Muscle of back (tissue), 11 donors: ENCODE results near the gene MTURN. TPM values are rescaled to one million over a fixed set of nuclear protein-coding genes. Genes with fewer than 3 reads are reported as not detected.
A peak's percentile ranks its signal among the peaks of the same experiment; 100 is the strongest.
"Not testable (repeated sequence)": the region's sequence is repeated elsewhere in the genome, so short reads cannot be mapped to it uniquely, and the experiment has no call there.

ENCODE experiments used
- DNase-seq, 3 donors: peaks; one replicate each; pipeline versions ENCODE4 v3.0.0 to v3.0.0-alpha.2; 2013
- polyA plus RNA-seq, 10 donors: library from polyadenylated mRNA; unstranded; fragments of 120-200 nt; gene quantifications; one replicate each; pipeline ENCODE4 v1.2.1, GENCODE V29; 2013; ENCODE audit not compliant: insufficient read length in 10 of 10

The MTURN gene
- polyA plus RNA-seq, 10 donors, result 62.4 to 120 (median 79.2) TPM

GRCh38 chr7:30176463-30177109 lies 41.8 kb downstream of the MTURN start:
- peak in 1 of 3 donors; percentile 31 for DNase-seq

DNA sequence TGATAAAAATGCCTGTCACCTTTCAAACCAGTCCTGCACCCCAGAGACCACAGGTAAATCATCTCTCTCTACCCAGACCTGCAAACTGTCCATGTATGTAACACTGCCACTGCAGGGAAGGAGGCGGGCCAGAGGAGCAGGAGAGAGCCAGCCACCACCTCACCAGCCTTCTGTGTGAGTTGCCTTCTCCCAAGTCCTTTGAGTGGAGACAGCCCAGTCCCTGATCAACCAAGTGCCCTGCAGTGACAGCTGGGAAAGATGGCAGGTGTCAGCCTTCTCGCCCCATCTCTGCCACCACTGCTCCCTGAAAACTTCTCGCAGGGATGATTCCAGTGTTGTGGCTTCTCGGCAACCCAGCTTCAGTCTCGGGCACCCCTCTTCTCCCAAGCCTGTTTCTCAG lies 42.4 kb downstream of the MTURN start:
- no peak for DNase-seq

GRCh38 chr7:30177965-30178364 lies 43.2 kb downstream of the MTURN start:
- no peak for DNase-seq

DNA sequence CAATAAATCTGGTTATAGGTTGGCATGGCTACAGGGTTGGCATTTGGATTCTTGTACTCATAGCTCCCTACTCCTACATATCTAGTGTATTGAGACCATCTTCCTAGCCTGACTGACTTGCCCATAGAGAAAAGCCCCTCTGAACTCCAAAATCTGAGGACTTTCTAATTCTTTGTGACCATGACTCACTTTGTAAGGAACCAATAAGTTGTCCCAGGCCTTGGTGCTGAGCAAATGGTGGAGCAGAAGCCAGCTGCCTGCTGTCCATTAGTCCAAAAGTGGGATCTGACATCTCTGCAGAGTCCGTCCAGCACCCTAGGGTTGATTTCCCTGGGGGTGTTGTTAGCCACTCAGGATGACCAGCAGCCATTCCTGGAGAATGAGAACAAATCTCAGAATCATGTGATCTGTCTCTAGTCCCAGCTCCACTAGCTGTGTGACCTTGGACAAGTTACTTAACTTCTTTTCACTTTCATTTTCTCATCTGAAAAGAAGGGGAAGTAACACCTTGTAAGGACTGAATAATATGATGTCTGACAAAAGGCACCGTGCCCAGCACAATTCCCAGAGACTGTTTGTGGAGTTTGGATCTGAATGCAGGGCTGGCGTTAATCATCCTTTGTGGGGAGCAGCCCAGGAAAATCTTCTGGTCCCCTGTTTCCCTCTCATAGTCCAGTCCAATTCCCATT lies 44.1 kb downstream of the MTURN start:
- DNase-seq, result no peak

- DNase-seq, result no peak
Measured at GRCh38 chr7:30180718-30181117, 45.9 kb downstream of the MTURN start.

- DNase-seq, result no peak
Measured at GRCh38 chr7:30181211-30181610, 46.4 kb downstream of the MTURN start.

DNA sequence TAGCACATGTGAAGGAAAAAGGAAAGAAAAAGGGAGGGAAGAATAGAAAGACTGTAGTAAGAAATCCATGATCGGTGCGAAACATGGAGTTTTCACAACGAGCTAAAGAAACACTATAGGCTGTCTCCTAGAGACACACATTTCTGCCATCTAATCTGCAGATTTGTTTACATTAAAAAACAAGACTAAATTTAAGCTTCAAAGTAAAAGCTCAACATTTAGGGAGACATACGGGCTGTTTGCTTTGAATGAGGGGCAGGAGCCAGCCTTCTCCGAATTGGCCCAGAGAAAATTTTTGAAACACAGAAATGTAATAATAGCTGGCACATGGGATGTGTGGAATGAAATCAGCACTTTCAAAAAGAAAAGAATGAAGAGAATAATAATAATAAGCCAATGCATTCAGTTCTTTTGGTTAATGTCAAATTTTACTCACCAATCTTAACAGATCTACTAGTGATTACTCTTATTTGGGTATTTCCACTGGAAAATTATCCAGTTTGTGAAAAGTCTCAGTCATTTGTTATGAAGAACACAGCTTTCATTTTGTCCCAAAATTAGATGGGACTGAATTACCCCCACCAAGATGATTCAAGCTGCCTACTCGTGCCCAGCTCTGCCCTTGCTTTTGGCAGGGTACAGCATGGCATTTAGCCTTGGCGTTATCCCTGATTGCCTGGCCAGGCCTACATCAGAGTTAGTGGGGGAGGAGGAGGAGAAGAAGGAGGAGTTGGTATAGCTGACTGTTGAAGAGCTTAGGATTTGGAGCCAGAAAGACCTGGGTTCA lies 47.1 kb downstream of the MTURN start:
- DNase-seq, result no peak

GRCh38 chr7:30182814-30183213 lies 48.0 kb downstream of the MTURN start:
- DNase-seq, result no peak

DNA sequence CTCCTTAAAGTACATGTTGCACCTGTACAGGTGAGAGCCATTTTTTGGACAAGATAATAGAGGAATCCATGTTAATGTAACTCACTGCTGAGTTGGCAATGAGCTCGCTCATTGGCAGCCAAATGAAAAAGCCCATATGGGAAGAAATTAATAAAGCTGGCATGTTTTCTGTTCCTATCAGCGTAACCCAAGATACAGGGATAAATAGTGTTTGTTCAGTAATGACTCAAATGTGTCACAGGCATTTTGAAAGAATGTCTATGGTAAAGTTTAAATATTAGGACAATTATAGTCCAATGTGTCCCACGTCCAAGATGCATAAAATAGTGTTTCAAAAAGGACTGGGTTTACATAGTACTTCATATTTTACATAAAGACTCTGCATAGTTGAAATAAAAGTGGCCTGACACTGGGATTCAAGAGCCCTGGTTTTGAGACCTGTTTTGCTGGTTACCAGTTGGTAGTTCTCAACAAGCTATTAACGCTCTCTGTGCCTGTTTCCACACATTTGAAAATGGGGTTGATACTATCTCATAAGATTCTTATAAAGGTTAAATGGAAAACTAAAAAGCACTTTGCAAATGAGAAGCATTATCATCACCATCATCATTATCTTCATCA lies 49.1 kb downstream of the MTURN start:
- DNase-seq, result no peak

GRCh38 chr7:30184791-30185487 lies 50.2 kb downstream of the MTURN start:
- DNase-seq, result peak in 1 of 3 donors; percentile 29

GRCh38 chr7:30185496-30185895 lies 50.7 kb downstream of the MTURN start:
- no peak for DNase-seq

DNA sequence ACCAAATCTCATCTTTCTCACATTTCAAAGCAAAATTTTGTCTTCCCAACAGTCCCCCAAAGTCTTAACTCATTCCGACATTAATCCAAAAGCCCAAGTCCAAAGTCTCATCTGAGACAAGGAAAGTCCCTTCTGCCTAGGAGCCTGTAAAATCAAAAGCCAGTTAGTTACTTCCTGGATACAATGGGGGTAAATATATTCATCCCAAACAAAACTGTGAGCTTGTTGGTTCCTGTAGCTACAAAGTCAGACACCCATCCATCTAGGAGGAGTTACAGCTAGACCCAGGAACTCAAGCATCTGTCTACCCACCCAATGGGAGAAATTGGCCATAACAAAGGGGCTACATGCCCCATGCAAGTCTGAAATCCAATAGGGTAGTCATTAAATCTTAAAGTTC lies 51.9 kb downstream of the MTURN start:
- no peak for DNase-seq

- no peak for DNase-seq
Measured at GRCh38 chr7:30187513-30187912, 52.7 kb downstream of the MTURN start.

DNA sequence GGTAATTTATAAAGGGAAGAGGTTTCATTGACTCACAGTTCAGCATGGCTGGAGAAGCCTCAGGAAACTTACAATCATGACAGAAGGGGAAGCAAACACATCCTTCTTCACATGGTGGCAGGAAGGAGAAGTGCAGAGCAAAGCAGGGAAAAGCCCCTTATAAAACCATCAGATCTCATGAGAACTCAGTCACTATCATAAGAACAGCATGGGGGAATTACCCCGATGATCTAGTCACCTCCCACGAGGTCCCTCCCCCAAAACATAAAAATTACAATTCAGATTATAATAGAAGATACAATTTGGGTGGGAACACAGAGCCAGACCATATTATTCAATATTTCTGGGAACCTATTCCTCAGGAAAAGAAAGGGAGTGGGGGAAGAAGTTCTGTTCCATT lies 53.6 kb downstream of the MTURN start:
- not testable (repeated sequence) for DNase-seq

- DNase-seq, result no peak
Measured at GRCh38 chr7:30188811-30189210, 54.0 kb downstream of the MTURN start.

GRCh38 chr7:30191809-30192208 lies 57.0 kb downstream of the MTURN start:
- no peak for DNase-seq

DNA sequence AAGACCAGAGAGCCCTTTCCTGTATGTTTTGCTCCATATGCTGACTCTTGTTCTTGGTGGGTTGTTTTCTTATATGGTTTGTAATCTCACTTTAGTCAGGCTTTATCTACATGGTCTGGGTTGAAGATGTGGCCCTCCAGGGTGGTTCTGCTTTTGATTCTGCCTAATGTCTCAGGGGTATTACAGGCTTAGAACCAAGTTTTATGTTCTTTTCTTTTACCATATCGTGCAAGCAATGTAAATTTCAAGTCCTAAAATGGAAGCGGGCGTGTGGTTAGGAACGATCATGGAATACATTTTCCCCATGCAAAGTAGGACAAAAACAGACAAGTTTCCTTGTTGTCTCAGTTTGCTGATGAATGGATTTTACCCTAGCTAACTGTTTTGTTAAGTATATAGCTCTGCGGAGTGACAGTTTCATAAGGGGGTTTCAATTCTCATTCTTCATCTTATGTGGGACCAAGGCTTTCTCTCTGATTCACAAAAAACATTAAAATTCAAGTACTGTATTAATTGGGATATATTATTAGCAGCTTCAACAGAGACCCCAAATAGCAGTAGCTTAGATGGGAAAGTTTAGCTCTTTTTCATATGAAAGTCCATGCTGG lies 58.7 kb downstream of the MTURN start:
- no peak for DNase-seq

DNA sequence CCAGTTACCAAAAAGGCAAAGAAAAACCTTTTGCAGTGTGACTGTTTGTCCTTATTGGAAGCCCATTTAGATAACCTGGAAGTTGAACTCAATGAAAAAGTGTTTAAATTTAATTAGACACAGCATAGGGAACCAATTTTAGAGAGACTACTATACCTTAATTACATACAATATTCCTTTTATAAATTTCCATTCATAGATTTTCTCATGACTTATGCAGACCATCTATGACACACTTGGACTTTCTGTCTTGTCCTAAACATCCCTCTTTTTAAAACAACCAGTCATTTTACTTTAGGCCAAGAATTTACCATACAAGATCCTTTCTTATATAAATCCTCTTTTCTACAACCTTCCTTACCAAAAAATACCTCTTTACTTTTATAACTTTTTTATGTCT lies 61.6 kb downstream of the MTURN start:
- DNase-seq, result no peak

DNA sequence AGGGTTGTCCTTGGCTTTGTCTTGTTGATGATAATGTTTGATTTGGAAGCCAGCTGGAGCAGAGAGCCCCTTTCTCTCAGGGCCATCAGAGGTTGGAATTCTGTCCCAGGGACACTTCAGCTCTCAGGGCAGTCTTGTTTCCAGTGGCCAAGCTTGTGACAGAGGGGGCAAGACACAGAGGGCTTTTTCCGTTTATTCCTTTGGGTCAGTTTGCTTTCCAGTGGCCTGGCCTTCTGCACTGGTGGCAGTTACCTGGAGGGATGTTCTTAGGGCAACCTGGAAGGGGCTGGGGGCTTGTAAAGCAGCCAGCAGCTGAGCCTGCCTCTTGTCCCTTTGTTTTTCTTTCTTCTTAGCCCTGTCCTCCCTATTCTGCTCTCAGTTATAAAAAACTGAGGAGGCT lies 62.7 kb downstream of the MTURN start:
- no peak for DNase-seq

- DNase-seq, result no peak
Measured at GRCh38 chr7:30199271-30199670, 64.5 kb downstream of the MTURN start.

DNA sequence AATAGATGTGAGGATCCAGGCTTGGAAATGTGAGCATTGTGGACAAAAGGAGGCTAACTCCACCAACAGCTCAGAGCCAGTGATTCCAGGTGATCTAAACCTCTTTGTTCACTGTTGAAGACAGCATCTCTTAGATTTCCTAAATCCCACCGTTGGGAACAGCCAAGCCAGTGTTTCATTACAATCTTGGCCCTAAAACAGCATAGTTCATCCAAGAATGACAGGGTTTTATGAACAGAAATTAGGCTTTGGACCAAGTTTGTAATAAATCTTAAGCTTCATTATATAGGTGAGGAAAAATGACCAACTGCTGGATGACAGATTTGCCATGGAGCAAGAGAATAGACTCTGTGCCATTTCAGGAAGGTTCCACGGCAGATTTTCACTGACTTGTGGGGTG lies 65.8 kb downstream of the MTURN start:
- no peak for DNase-seq
